SK-MEL-5 (cell line): ENCODE measurements around the gene LGR4. TPM values are rescaled to one million over a fixed set of nuclear protein-coding genes. Genes with fewer than 3 reads are reported as not detected.
"Not testable (repeated sequence)": the region's sequence is repeated elsewhere in the genome, so short reads cannot be mapped to it uniquely, and the experiment has no call there.

Experiments
- DNase-seq: peaks from one replicate; pipeline ENCODE4 v3.0.0-alpha.2; 2016; ENCODE audit warnings: low read depth, low spot score
- in situ Hi-C: cut with HindIII; loops from 2 replicates; pipeline ENCODE4 v1.10.0; 2016; ENCODE audit warnings: low sequenced_read_pairs, high pct_unique_total_duplicates, low pct_unique_long_range_greater_than_20kb
- polyA plus RNA-seq, 2 experiments: library from polyadenylated mRNA; depleted of rRNA; stranded (reverse); fragments of >200 nt; gene quantifications; 2 replicates each; pipeline ENCODE4 v1.2.3, GENCODE V29; 2015
- total RNA-seq: library from RNA; depleted of rRNA; stranded (reverse); fragments of >200 nt; shearing (Covaris generic); gene quantifications from 2 replicates; pipeline ENCODE4 v1.2.3, GENCODE V29; 2014; rRNA removed

LGR4 gene
- 10.0 and 10.2 TPM in 2 replicates for total RNA-seq
- 9.8 and 10.7 TPM in 2 replicates for polyA plus RNA-seq (2015; cell fraction: cytosol; rRNA removed)
- 24.4 and 25.0 TPM in 2 replicates for polyA plus RNA-seq (2015; cell fraction: nucleus; rRNA removed)

DNA sequence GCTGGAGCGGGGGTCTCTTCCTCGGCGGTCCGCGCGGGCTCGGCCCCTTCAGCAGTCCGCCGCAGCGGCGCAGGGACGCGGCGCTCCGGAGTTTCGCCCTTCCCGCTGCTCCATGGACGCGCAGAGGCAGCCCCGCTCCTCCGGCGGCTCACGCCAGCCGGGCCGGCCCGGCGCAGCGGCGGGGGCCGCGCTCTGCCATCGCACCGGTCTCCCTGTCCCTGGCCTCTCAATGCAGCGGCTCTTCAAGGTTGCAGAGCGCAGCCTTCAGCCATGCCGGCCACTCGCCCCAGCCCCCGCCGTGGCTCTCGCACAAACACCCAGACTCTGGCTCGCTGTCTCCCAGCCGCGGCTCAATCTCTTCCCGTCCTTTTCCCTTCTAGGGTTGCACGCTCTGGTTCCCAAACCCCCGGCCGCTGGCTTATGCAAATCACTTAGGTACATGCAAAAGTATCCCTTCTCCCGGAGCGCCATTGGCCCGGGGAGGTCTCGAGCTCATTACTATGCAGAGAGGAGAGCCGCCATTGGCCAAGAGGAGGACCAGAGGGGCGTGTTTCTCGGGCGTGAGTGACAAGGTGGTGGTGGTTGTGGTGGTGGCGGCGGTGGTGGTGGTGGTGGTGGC, at the start of gene LGR4:
Gene LGR4, minus strand, starts transcription at position 393 of the 619 bp plus-strand sequence. CDS start 488 bp downstream, outside the sequence.
- in situ Hi-C loops = no loop called here
- peak; percentile 95 for DNase-seq

- no peak for DNase-seq
- in situ Hi-C loops = no loop called here
Measured at GRCh38 chr11:27520226-27520625, 47.6 kb upstream of the LGR4 start.

GRCh38 chr11:27518518-27518917, 45.9 kb upstream of the LGR4 start:
- in situ Hi-C loops = no loop called here
- no peak for DNase-seq

DNA sequence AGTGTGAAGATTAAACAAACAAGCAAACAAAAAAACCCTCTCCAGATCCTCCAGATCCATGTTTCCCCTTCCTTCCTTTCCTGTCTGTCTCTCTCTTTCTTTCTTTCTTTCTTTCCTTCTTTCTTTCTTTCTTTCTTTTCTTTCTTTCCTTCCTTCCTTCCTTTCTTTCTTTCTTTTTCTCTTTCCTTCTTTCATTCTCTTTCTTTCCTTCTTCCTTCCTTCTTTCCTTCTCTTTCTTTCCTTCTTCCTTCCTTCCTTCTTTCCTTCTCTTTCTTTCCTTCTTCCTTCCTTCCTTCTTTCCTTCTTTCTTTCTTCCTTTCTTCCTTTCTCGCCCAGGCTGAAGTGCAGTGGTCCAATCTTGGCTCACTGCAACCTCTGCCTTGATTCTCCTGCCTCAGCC, 44.9 kb upstream of the LGR4 start:
- DNase-seq, in situ Hi-C loops: not testable (repeated sequence)

DNA sequence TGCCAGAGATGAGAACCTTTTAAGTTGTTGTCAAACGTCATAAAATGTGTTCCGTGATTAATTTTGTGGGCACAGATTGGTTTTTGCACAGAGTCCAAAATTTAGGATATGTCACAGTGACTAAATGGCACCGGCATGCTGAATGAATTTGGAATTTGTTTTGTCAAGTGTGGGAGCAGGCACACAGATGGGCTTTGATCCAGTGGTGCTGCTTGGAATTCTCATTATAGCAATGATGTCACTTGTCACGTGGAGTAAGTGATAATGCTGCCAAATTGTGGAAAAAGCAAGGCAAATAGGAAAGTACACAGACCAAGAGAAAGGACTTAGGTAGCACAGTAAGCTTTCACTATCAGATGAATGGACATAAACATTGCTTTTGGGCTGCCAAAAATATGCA, 42.0 kb upstream of the LGR4 start:
- in situ Hi-C loops = no loop called here
- DNase-seq = peak; percentile 48

GRCh38 chr11:27514076-27514475, 41.5 kb upstream of the LGR4 start:
- in situ Hi-C loops = no loop called here
- no peak for DNase-seq

- no peak for DNase-seq
- in situ Hi-C loops = no loop called here
Measured at GRCh38 chr11:27513389-27513788, 40.8 kb upstream of the LGR4 start.

DNA sequence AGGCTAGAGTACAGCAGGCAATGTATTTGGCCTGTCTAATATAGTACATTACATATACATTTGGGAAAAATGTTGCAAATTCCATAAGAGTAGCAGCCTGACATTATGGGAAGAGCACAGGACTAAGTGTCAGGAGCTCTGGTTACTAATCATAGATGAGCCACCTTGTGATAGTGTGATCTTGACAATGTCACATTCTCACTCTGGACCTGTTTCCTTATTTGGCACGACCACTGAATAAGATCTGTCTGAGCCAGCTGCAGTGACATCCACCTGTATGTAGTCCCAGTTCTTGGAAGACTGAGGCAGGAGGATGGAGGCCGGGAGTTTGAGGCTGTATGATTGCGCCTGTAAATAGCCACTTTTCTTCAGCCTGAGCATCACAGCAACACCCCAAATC, 39.6 kb upstream of the LGR4 start:
- no peak for DNase-seq

DNA sequence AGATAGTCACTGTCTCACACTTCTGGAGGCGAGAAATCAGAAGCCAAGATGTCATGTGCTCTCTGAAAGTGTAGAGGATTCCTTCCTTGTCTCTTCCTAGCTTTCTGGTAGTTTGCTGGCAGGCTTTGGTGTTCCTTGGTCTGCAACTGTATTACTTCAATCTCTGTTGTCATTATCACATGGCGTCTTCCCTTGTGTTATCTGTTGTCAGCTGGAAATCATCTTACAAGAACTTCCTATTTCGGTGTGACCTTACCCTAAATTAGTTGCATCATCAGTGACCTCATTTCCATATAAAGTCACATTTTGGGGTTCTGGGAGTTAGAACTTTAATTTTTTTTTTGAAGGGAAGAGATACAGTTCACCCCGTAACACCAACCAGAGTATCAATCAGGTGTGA, 37.3 kb upstream of the LGR4 start:
- in situ Hi-C loops = no loop called here

More for the DNA sequence above, 39.6 kb upstream of the LGR4 start:
- in situ Hi-C loops = no loop called here

DNA sequence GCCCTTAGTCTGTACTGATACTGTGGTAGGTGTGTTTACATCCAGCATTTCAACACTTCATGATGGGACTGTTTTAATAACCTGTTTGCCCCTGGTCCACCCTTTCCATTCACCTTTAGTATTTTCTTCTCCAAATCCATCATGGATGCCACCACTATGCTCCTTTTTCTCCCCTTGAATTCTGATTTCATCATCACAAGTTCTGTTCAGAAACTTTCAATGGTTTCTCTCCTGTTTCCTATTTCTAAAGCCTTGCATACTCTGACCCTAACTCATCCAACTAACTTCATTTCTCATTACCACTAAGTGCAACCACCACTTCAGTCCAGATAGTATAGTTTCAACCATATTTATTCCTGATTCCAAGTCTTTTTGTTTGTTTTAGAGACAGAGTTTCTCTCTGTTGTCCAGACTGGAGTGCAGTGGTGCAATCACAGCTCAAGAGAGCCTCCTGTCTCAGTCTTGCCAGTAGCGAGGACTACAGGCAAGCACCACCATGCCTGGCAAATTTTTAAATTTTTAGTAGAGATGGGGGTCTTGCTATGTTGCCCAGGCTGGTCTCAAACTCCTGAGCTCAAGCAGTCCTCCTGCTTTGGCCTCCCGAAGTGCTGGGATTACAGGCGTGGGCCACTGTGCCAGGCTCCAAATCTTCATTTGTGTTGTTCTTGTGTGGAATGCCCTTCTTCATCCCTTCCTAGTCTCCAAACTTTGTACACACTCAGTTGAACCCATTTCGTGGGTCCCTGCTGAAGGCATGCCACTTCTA, 35.1 kb upstream of the LGR4 start:
- no peak for DNase-seq
- in situ Hi-C loops = no loop called here

More for the DNA sequence above, 37.3 kb upstream of the LGR4 start:
- no peak for DNase-seq

GRCh38 chr11:27506200-27507182, 33.9 kb upstream of the LGR4 start, which contains the start of gene LIN7C:
Gene LIN7C, minus strand, starts transcription at chr11:27506769. Its CDS starts 17 bp downstream, at chr11:27506752.
- in situ Hi-C loops = no loop called here
- peak; percentile 96 for DNase-seq

DNA sequence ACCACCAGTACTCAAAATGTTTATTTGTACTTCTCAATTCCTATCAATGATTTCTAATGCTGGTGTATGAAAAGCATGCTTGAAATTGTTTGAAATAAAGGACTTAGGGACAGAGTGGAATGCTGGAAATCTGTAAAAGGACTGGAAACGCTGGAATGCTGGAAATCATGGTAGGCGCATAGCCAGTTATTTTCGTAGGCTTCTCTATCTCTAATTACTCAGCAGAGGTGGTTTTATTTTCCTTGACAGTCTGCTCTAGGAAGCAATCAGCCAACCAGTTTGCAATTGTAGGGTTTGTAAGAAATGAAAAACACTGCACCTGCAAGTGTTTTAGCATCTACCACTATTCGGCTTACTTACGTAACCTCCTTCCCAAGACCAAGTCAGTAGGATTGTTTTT, 33.2 kb upstream of the LGR4 start:
- DNase-seq = no peak
- in situ Hi-C loops = no loop called here

DNA sequence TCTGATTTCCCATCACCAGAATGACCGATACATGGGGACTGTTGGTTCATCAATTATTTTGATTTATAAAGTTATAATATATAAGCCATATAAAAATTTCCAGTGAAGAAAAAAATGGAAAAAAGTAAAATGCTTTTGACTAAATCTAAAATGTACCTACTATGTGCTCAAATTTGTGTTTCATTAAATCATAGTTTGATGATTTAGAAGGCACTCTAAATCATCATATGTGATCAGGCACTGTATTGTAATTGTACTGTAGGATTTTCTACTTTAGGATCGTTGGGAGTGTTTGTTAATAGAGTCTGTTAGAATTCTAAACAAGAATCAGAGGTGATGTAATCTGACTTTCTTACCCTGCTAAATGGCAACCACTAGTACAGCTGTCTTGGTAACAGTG, 31.6 kb upstream of the LGR4 start:
- in situ Hi-C loops = no loop called here
- DNase-seq = no peak

- in situ Hi-C loops = no loop called here
- no peak for DNase-seq
Measured at GRCh38 chr11:27501100-27501499, 28.5 kb upstream of the LGR4 start.

- no peak for DNase-seq
- in situ Hi-C loops = no loop called here
Measured at GRCh38 chr11:27497911-27498310, 25.3 kb upstream of the LGR4 start.

GRCh38 chr11:27497284-27497866, 24.8 kb upstream of the LGR4 start:
- DNase-seq = peak; percentile 49
- in situ Hi-C loops = no loop called here

GRCh38 chr11:27496461-27496860, 23.9 kb upstream of the LGR4 start:
- in situ Hi-C loops = no loop called here
- no peak for DNase-seq
